Measurements from ENCODE around the gene SOX2. TPM values are rescaled to one million over a fixed set of nuclear protein-coding genes. Genes with fewer than 3 reads are reported as not detected.

SOX2 gene
- total RNA-seq, 1 experiment from 2014 or later: 307 TPM

DNA sequence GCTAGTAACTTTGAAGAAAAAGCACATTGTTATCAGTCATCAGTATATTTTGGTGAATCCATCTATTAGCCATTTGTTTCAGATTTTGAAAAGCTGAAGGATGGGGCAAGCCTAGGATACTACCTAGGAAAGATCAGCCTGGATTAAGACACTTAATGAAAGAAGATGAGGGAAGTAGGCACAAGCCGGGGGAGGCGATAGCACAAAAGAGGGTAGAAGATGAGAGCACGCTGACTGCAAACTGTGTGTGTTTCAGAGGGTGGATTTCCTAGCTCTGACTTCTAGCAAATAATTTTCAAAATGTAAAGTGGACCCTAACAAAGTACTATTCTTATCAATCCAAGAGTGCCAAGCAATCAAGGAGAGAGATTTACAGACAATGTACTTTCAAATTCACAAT is 22.2 kb upstream of the SOX2 start:
- no peak overlapping the region for H3K9ac ChIP-seq (ENCODE audit: extremely low read depth, insufficient read length, low read length)
- H2BK12ac ChIP-seq (ENCODE audit: insufficient read length, low read depth, low read length): no peak overlapping the region
- no peak overlapping the region for H2BK120ac ChIP-seq (ENCODE audit: low read depth, low read length, poor library complexity, severe bottlenecking)
- H2BK15ac ChIP-seq (ENCODE audit: low read depth, low read length): no peak overlapping the region
- H4K20me1 ChIP-seq (ENCODE audit: control insufficient read depth, insufficient read depth, insufficient read length): no peaks in the 10 kb centered on the region
- H2AK5ac ChIP-seq (ENCODE audit: insufficient read length, low read length): no peak overlapping the region
- no peaks in the 10 kb centered on the region for H3K9me3 Mint-ChIP-seq
- H3K27ac Mint-ChIP-seq: no peak overlapping the region
- H3K4me2 ChIP-seq (ENCODE audit: insufficient read depth, insufficient read length, low read length): no peak overlapping the region
- H3K79me2 ChIP-seq (ENCODE audit: insufficient read depth, low read length): no peaks in the 10 kb centered on the region
- H2BK20ac ChIP-seq (ENCODE audit: low read depth, low read length, poor library complexity, severe bottlenecking): no peak overlapping the region
- H3K23me2 ChIP-seq (ENCODE audit: insufficient read length, low read depth, low read length, poor library complexity, severe bottlenecking): no peaks in the 10 kb centered on the region
- no peak overlapping the region for H4K8ac ChIP-seq (replicated peaks; ENCODE audit: insufficient read length, low read depth, low read length)
- no peak overlapping the region for H4K91ac ChIP-seq (ENCODE audit: insufficient read length, low read depth, low read length)
- WGBS (ENCODE audit: extremely low coverage, insufficient read length, low lambda C conversion rate): no CpG with 5 or more reads among the region's 3 CpGs
- H3K4me3 Mint-ChIP-seq: no peak overlapping the region
- H2AFZ ChIP-seq (ENCODE audit: low read length): no peak overlapping the region
- no peak overlapping the region for H2BK5ac ChIP-seq (ENCODE audit: insufficient read length, low read length)
- H3T11ph ChIP-seq (ENCODE audit: low read length): no peak overlapping the region
- no peak overlapping the region for H4K5ac ChIP-seq (ENCODE audit: insufficient read length, low read depth, low read length)
- H3K27me3 Mint-ChIP-seq (ENCODE audit: low read depth): no peaks in the 10 kb centered on the region
- no peak overlapping the region for H3K18ac ChIP-seq (ENCODE audit: insufficient read length, low read depth, low read length)
- TF ChIP-seq, protein P1, sequence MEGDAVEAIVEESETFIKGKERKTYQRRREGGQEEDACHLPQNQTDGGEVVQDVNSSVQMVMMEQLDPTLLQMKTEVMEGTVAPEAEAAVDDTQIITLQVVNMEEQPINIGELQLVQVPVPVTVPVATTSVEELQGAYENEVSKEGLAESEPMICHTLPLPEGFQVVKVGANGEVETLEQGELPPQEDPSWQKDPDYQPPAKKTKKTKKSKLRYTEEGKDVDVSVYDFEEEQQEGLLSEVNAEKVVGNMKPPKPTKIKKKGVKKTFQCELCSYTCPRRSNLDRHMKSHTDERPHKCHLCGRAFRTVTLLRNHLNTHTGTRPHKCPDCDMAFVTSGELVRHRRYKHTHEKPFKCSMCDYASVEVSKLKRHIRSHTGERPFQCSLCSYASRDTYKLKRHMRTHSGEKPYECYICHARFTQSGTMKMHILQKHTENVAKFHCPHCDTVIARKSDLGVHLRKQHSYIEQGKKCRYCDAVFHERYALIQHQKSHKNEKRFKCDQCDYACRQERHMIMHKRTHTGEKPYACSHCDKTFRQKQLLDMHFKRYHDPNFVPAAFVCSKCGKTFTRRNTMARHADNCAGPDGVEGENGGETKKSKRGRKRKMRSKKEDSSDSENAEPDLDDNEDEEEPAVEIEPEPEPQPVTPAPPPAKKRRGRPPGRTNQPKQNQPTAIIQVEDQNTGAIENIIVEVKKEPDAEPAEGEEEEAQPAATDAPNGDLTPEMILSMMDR (conservative IDR thresholded peaks at IDR 0.05): no peak
- no peak for DNase-seq
- peaks cover 22 to 47% of the 10 kb centered on the region in 2 experiments for H3K4me1 Mint-ChIP-seq
- no peak overlapping the region for H3K27ac ChIP-seq (ENCODE audit: insufficient read length, low read depth, low read length)
- H3K56ac ChIP-seq (ENCODE audit: insufficient read length, low read depth, low read length): no peak overlapping the region
- no peak overlapping the region for H3K4ac ChIP-seq (ENCODE audit: low read depth, low read length)
- no peaks in the 10 kb centered on the region for H3K9me3 ChIP-seq (ENCODE audit: control insufficient read depth, low read depth, low read length)
- no peaks in the 10 kb centered on the region for H3K27me3 ChIP-seq (ENCODE audit: insufficient read depth, low read length)
- no peaks in the 10 kb centered on the region; the same call in 1 of the 2 replicates for H3K4me1 ChIP-seq (ENCODE audit: insufficient read depth, low read length)
- no peaks in the 10 kb centered on the region for H3K79me1 ChIP-seq (ENCODE audit: insufficient read depth, low read depth, low read length, poor library complexity, severe bottlenecking)
- H3K36me3 Mint-ChIP-seq (ENCODE audit: insufficient read depth in 1 of 3, low read depth in 3 of 3): no peaks in the 10 kb centered on the region
- no peak overlapping the region for H3K14ac ChIP-seq (ENCODE audit: insufficient read depth, low read length)
- H3K23ac ChIP-seq (ENCODE audit: insufficient read length, low read depth, low read length): no peak overlapping the region

All from H9 (cell line).